Pancreas (tissue), 10 donors: ENCODE data around the gene WHRN. TPM values are rescaled to one million over a fixed set of nuclear protein-coding genes. Genes with fewer than 3 reads are reported as not detected.

ENCODE experiments used
- ATAC-seq, 4 donors: fragments of 200-7000 bp; cut with Tn5 transposase; one replicate each; pipeline versions ENCODE4 v1.8.0 to v1.9.1; 2020; ENCODE audit warnings: mild to moderate bottlenecking in 4 of 4, moderate library complexity in 4 of 4
- DNase-seq, 6 donors: peaks; one replicate each; pipeline ENCODE4 v3.0.0-alpha.2; 2020
- FAIRE-seq: peaks from 2 replicates; lab custom pipeline; 2012; peaks lifted over from hg19 to GRCh38; lab: Jason Lieb, UNC
- H3K27ac ChIP-seq, 4 donors: fragments of 200-600 bp; sonication (generic); 1 replicate in 3 of 4; 2 replicates in 1 of 4; pipeline versions ENCODE4 v1.5.0 to v1.8.0; 2020
- H3K27me3 ChIP-seq, 4 donors: fragments of 200-600 bp; one replicate each; pipeline ENCODE4 v1.8.0; 2021
- H3K36me3 ChIP-seq, 3 donors: fragments of 200-600 bp; sonication (generic) in 1 of 3; one replicate each; pipeline versions ENCODE4 v1.5.0 to v1.8.0; 2020 to 2021
- H3K4me1 ChIP-seq, 3 donors: fragments of 200-600 bp; one replicate each; pipeline ENCODE4 v1.8.0; 2021
- H3K4me3 ChIP-seq, 4 donors: fragments of 200-600 bp; sonication (generic) in 2 of 4; one replicate each; pipeline versions ENCODE4 v1.5.0 to v1.8.0; 2020 to 2021
- H3K9me3 ChIP-seq, 4 donors: fragments of 200-600 bp; one replicate each; pipeline ENCODE4 v1.8.0; 2021
- CTCF ChIP-seq, 4 donors: fragments of 200-600 bp; sonication (generic) in 3 of 4; IDR thresholded peaks; one replicate each; pipeline versions ENCODE4 v1.5.0 to v1.8.0; 2021; ENCODE audit warnings: antibody characterized with exemption in 4 of 4
- WGBS, 2 donors: extraction: QIAGEN DNeasy Blood & Tissue Kit; methylation state at CpG; one replicate each; pipeline ENCODE4 v1.1.7; 2013; 5-methylcytosine and 5-hydroxymethylcytosine counted together
- intact Hi-C, 3 donors: fragments of 100-400 bp; cut with DNase I; formaldehyde crosslinking; loops; one replicate each; pipeline versions ENCODE4 v1.11.1 to v1.14.2; 2022
- polyA plus RNA-seq, 2 donors: library from polyadenylated mRNA; stranded (reverse); fragments of 200-250 nt; gene quantifications; one replicate each; pipeline ENCODE4 v1.2.3, GENCODE V29; 2013
- total RNA-seq, 6 donors: library from RNA; stranded (reverse); fragmentation: NEBNext Ultra II Directional in 4 of 6; extraction: Animal tissue kit (Norgen Biotek cat#: 25700) in 4 of 6; gene quantifications; one replicate each; pipeline versions ENCODE4 v1.2.1 to v1.2.4, GENCODE V29; 2021 to 2023
- donor health status: healthy with polysubstance abuse.
- donor health status: DM: no; HTN: no; CAD: no; lungs with moderate emphysema.
- donor health status: DM: no; HTN: no; CAD: no.
- donor health status: control.
- donor health status: control.
- donor health status: Bipolar disorder and iron deficiency.
- donor health status: DM: yes; HTN: yes; CAD: no.
- donor health status: DM: no; HTN: no; CAD: no.
- donor health status: DM: no; HTN: no; CAD: no.
- donor health status: DM: yes; HTN: yes; CAD: no.

WHRN gene
- total and polyA plus RNA-seq, 8 donors: 6.7 to 32.2 (median 8.6) TPM

GRCh38 chr9:114431770-114432169 is 73.5 kb downstream of the WHRN start:
- Histone ChIP-seq H3K27ac (no peak overlapping the region), H3K4me3 (no peak overlapping the region), H3K27me3 (no peaks in the 10 kb centered on the region), H3K4me1 (no peaks in the 10 kb centered on the region), H3K36me3 (no peaks in the 10 kb centered on the region), H3K9me3 (no peaks in the 10 kb centered on the region)
- no peak for TF ChIP-seq CTCF (IDR thresholded peaks at IDR 0.05)
- peak in 1 of 6 donors; percentile 11 for DNase-seq
- no peak for FAIRE-seq
- 77 to 82% methylated on average over 6 of the region's 6 CpGs for WGBS, 2 donors
- intact Hi-C loops: loop anchor here in 1 of 3 donors (10.0 kb wide), 1 partner anchor 223 kb away; the partner anchor contains the start of gene TEX53
- ATAC-seq: no peak

- H3K36me3 ChIP-seq: no peaks in the 10 kb centered on the region
- DNase-seq (peak in 1 of 6 donors; percentile 3), ATAC-seq (no peak), FAIRE-seq (no peak)
- no peak overlapping the region for H3K27ac ChIP-seq
- intact Hi-C loops: loop anchor here in 1 of 3 donors (10.0 kb wide), 1 partner anchor 224 kb away; the partner anchor contains the start of gene TEX53
- TF ChIP-seq CTCF (IDR thresholded peaks at IDR 0.05): no peak
- H3K9me3 ChIP-seq: no peaks in the 10 kb centered on the region
- no peaks in the 10 kb centered on the region for H3K27me3 ChIP-seq
- H3K4me3 ChIP-seq: no peak overlapping the region
- no peaks in the 10 kb centered on the region for H3K4me1 ChIP-seq
- WGBS, 2 donors: 86 to 93% methylated on average over 4 of the region's 4 CpGs
These were observed 74.3 kb downstream of the WHRN start for GRCh38 chr9:114431003-114431402.

- no peaks in the 10 kb centered on the region for H3K9me3 ChIP-seq
These were observed 74.8 kb downstream of the WHRN start for GRCh38 chr9:114430457-114430856.

GRCh38 chr9:114429488-114429887 is 75.8 kb downstream of the WHRN start:
- Histone ChIP-seq H3K27ac (no peak overlapping the region), H3K36me3 (no peaks in the 10 kb centered on the region), H3K27me3 (no peaks in the 10 kb centered on the region), H3K9me3 (no peaks in the 10 kb centered on the region), H3K4me3 (no peak overlapping the region), H3K4me1 (no peaks in the 10 kb centered on the region)
- FAIRE-seq (no peak), ATAC-seq (no peak), DNase-seq (peak in 1 of 6 donors; percentile 24)
- WGBS, 2 donors: 90 to 98% methylated on average over 6 of the region's 6 CpGs
- intact Hi-C loops: loop anchor here in 1 of 3 donors (10.0 kb wide), 1 partner anchor 215 kb away; no protein-coding TSS in a partner anchor
- no peak for TF ChIP-seq CTCF (IDR thresholded peaks at IDR 0.05)

More at GRCh38 chr9:114430457-114430856, 74.8 kb downstream of the WHRN start:
- WGBS, 2 donors: 82 to 88% methylated on average over 5 of the region's 5 CpGs
- Histone ChIP-seq H3K27ac (no peak overlapping the region), H3K27me3 (no peaks in the 10 kb centered on the region), H3K4me1 (no peaks in the 10 kb centered on the region), H3K36me3 (no peaks in the 10 kb centered on the region), H3K4me3 (no peak overlapping the region)
- FAIRE-seq (no peak), DNase-seq (peak in 1 of 6 donors; percentile 13), ATAC-seq (no peak)
- TF ChIP-seq CTCF (IDR thresholded peaks at IDR 0.05): no peak
- intact Hi-C loops: loop anchor here in 1 of 3 donors (10.0 kb wide), 1 partner anchor 224 kb away; the partner anchor contains the start of gene TEX53

GRCh38 chr9:114428466-114428865 is 76.8 kb downstream of the WHRN start:
- FAIRE-seq (no peak), DNase-seq (peak in 1 of 6 donors; percentile 23), ATAC-seq (no peak)
- WGBS, 2 donors: 90 to 94% methylated on average over 8 of the region's 8 CpGs
- H3K4me1 ChIP-seq: no peaks in the 10 kb centered on the region
- H3K4me3 ChIP-seq: no peak overlapping the region
- intact Hi-C loops: loop anchor here in 1 of 3 donors (10.0 kb wide), 1 partner anchor 216 kb away; no protein-coding TSS in a partner anchor
- no peaks in the 10 kb centered on the region for H3K27me3 ChIP-seq
- no peaks in the 10 kb centered on the region for H3K36me3 ChIP-seq
- no peak for TF ChIP-seq CTCF (IDR thresholded peaks at IDR 0.05)
- H3K9me3 ChIP-seq: no peaks in the 10 kb centered on the region
- H3K27ac ChIP-seq: no peak overlapping the region
